GM23338 (cell line): ENCODE data around the gene ETNK1. TPM values are rescaled to one million over a fixed set of nuclear protein-coding genes. Genes with fewer than 3 reads are reported as not detected.

ENCODE experiments used
- ATAC-seq: fragments of 200-7000 bp; cut with Tn5 transposase; 3 replicates; pipeline ENCODE4 v1.9.1; 2020
- DNase-seq: peaks from one replicate; pipeline ENCODE4 v3.0.0-alpha.2; 2015; ENCODE audit warnings: low spot score
- H2AFZ ChIP-seq: fragments of 200-600 bp; sonication (generic); 2 replicates; pipeline ENCODE4 v1.8.0; 2016; ENCODE audit warnings: antibody characterized with exemption, mild to moderate bottlenecking, moderate library complexity
- H3F3A ChIP-seq: fragments of 200-600 bp; sonication (generic); replicated peaks from 2 replicates; pipeline ENCODE4 v1.8.0; 2017; ENCODE audit warnings: antibody characterized with exemption, mixed run types, low read depth
- H3K27ac ChIP-seq: fragments of 200-600 bp; sonication (generic); 2 replicates; pipeline ENCODE4 v1.6.1; 2016; ENCODE audit warnings: low read depth
- H3K27me3 ChIP-seq: fragments of 200-600 bp; sonication (generic); 2 replicates; pipeline ENCODE4 v1.8.0; 2016; ENCODE audit warnings: mild to moderate bottlenecking, mixed run types, moderate library complexity; ENCODE audit not compliant: insufficient read depth
- H3K36me3 ChIP-seq: fragments of 200-600 bp; sonication (generic); 2 replicates; pipeline ENCODE4 v1.8.0; 2016; ENCODE audit warnings: mild to moderate bottlenecking; ENCODE audit not compliant: insufficient read depth
- H3K4me1 ChIP-seq: fragments of 200-600 bp; sonication (generic); 2 replicates; pipeline ENCODE4 v1.8.0; 2016; ENCODE audit warnings: mild to moderate bottlenecking, moderate library complexity; ENCODE audit not compliant: insufficient read depth
- H3K4me2 ChIP-seq: fragments of 200-600 bp; sonication (generic); 2 replicates; pipeline ENCODE4 v1.7.1; 2017; ENCODE audit warnings: mixed run types
- H3K4me3 ChIP-seq: fragments of 200-600 bp; sonication (generic); 2 replicates; pipeline ENCODE4 v1.6.1; 2016; ENCODE audit warnings: mixed run types
- H3K79me2 ChIP-seq: fragments of 200-600 bp; sonication (generic); replicated peaks from 2 replicates; pipeline ENCODE4 v1.8.0; 2017; ENCODE audit warnings: mild to moderate bottlenecking; ENCODE audit not compliant: insufficient read depth
- H3K9me2 ChIP-seq: fragments of 200-600 bp; sonication (generic); 2 replicates; pipeline ENCODE4 v1.8.0; 2017; ENCODE audit not compliant: insufficient read depth
- H4K20me1 ChIP-seq: fragments of 200-600 bp; sonication (generic); replicated peaks from 2 replicates; pipeline ENCODE4 v1.8.0; 2017; ENCODE audit warnings: mild to moderate bottlenecking; ENCODE audit not compliant: insufficient read depth
- H3K27ac Mint-ChIP-seq: 2 replicates; pipeline ENCODE4 v1.8.0; 2020; ENCODE audit warnings: inconsistent platforms, mild to moderate bottlenecking, moderate library complexity, mixed read lengths
- H3K27me3 Mint-ChIP-seq: 3 replicates; pipeline ENCODE4 v1.8.0; 2022; ENCODE audit warnings: low read depth, mild to moderate bottlenecking, moderate library complexity, mixed read lengths, inconsistent platforms; ENCODE audit not compliant: insufficient read depth, poor library complexity
- H3K36me3 Mint-ChIP-seq: 3 replicates; pipeline ENCODE4 v1.8.0; 2021; ENCODE audit warnings: low read depth, mild to moderate bottlenecking, inconsistent platforms, moderate library complexity, mixed read lengths
- H3K4me1 Mint-ChIP-seq: 3 replicates; pipeline ENCODE4 v1.8.0; 2020; ENCODE audit warnings: mild to moderate bottlenecking, inconsistent platforms, mixed read lengths
- H3K4me3 Mint-ChIP-seq: 3 replicates; pipeline ENCODE4 v1.8.0; 2021; ENCODE audit warnings: moderate library complexity, mild to moderate bottlenecking, inconsistent platforms, mixed read lengths
- H3K9me3 Mint-ChIP-seq: 3 replicates; pipeline ENCODE4 v1.8.0; 2020; ENCODE audit warnings: moderate library complexity, mild to moderate bottlenecking, inconsistent platforms, mixed read lengths
- ETS1 ChIP-seq: IDR thresholded peaks from 2 replicates; pipeline ENCODE4 v1.6.1; 2016; ENCODE audit warnings: antibody characterized with exemption
- EZH2 ChIP-seq: fragments of 200-600 bp; sonication (generic); IDR thresholded peaks from one replicate; pipeline ENCODE4 v1.8.0; 2017; ENCODE audit warnings: antibody characterized with exemption, mild to moderate bottlenecking, low read depth; ENCODE audit not compliant: unreplicated experiment
- EZH2phosphoT487 ChIP-seq: fragments of 200-600 bp; sonication (generic); IDR thresholded peaks from one replicate; pipeline ENCODE4 v1.8.1; 2018; ENCODE audit warnings: antibody characterized with exemption; ENCODE audit not compliant: unreplicated experiment
- JUNB ChIP-seq: IDR thresholded peaks from one replicate; pipeline ENCODE4 v1.6.1; 2016; ENCODE audit warnings: antibody characterized with exemption; ENCODE audit not compliant: unreplicated experiment
- NANOG ChIP-seq: IDR thresholded peaks from 2 replicates; pipeline ENCODE4 v1.6.1; 2016; ENCODE audit warnings: antibody characterized with exemption, borderline replicate concordance
- POLR2AphosphoS5 ChIP-seq: IDR thresholded peaks from 2 replicates; pipeline ENCODE4 v1.6.1; 2016; ENCODE audit warnings: antibody characterized with exemption, low read depth
- STAT1 ChIP-seq: IDR thresholded peaks from one replicate; pipeline ENCODE4 v1.6.1; 2016; ENCODE audit warnings: antibody characterized with exemption; ENCODE audit not compliant: unreplicated experiment
- ZNF114 ChIP-seq: fragments of 250-450 bp; sonication (Bioruptor Pico); IDR thresholded peaks from 2 replicates; pipeline ENCODE4 v1.5.0; 2020; ENCODE audit warnings: mild to moderate bottlenecking, moderate library complexity
- ZNF331 ChIP-seq: fragments of 250-450 bp; sonication (Bioruptor Pico); IDR thresholded peaks from 2 replicates; pipeline ENCODE4 v1.5.0; 2020; ENCODE audit warnings: low read depth, mild to moderate bottlenecking, moderate library complexity
- polyA plus RNA-seq: library from polyadenylated mRNA; unstranded; fragments of >200 nt; fragmentation: Nextera tagmentation; extraction: Ambion mirVana; gene quantifications from 2 replicates; pipeline ENCODE4 v1.2.1, GENCODE V29; 2016
- total RNA-seq: library from RNA; depleted of rRNA; stranded (reverse); fragments of >200 nt; shearing (Covaris generic); gene quantifications from 2 replicates; pipeline ENCODE4 v1.2.3, GENCODE V29; 2014
- TF ChIP-seq, protein P1 (sequence below): fragments of 250-450 bp; sonication (Bioruptor Pico); IDR thresholded peaks from 2 replicates; pipeline ENCODE4 v1.5.0; 2020; ENCODE audit warnings: mild to moderate bottlenecking, moderate library complexity
- TF ChIP-seq, protein P2 (sequence below), 2 experiments: fragments of 200-600 bp in 1 of 2; sonication (generic) in 1 of 2; conservative IDR thresholded peaks; 2 replicates each; pipeline versions ENCODE4 v1.5.1 to v1.6.1; 2016 to 2017; ENCODE audit warnings: antibody characterized with exemption in 2 of 2, low read depth in 2 of 2, mild to moderate bottlenecking in 2 of 2, moderate library complexity in 1 of 2

Gene ETNK1
- total and polyA plus RNA-seq, 2 experiments from 2014 or later, result 41.9 to 101 TPM

DNA sequence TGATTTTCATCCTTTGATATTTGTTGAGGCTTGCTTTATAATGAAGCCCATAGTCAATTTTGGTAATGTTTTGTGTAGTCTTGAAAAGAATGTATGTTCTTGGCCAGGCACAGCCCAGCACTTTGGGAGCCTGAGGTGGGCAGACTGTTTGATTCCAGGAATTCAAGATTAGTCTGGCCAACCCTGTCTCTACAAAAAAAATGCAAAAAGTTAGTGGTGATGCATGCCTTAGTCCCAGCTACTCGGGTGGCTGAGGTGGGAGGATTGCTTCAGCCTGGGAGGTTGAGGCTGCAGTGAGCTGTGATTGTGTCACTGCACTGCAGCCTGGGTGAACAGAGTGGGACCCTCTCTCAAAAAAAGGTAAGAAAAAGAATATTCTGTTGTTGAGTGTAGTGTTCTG lies 10.8 kb downstream of the ETNK1 start (continued):
- TF ChIP-seq, protein P1, sequence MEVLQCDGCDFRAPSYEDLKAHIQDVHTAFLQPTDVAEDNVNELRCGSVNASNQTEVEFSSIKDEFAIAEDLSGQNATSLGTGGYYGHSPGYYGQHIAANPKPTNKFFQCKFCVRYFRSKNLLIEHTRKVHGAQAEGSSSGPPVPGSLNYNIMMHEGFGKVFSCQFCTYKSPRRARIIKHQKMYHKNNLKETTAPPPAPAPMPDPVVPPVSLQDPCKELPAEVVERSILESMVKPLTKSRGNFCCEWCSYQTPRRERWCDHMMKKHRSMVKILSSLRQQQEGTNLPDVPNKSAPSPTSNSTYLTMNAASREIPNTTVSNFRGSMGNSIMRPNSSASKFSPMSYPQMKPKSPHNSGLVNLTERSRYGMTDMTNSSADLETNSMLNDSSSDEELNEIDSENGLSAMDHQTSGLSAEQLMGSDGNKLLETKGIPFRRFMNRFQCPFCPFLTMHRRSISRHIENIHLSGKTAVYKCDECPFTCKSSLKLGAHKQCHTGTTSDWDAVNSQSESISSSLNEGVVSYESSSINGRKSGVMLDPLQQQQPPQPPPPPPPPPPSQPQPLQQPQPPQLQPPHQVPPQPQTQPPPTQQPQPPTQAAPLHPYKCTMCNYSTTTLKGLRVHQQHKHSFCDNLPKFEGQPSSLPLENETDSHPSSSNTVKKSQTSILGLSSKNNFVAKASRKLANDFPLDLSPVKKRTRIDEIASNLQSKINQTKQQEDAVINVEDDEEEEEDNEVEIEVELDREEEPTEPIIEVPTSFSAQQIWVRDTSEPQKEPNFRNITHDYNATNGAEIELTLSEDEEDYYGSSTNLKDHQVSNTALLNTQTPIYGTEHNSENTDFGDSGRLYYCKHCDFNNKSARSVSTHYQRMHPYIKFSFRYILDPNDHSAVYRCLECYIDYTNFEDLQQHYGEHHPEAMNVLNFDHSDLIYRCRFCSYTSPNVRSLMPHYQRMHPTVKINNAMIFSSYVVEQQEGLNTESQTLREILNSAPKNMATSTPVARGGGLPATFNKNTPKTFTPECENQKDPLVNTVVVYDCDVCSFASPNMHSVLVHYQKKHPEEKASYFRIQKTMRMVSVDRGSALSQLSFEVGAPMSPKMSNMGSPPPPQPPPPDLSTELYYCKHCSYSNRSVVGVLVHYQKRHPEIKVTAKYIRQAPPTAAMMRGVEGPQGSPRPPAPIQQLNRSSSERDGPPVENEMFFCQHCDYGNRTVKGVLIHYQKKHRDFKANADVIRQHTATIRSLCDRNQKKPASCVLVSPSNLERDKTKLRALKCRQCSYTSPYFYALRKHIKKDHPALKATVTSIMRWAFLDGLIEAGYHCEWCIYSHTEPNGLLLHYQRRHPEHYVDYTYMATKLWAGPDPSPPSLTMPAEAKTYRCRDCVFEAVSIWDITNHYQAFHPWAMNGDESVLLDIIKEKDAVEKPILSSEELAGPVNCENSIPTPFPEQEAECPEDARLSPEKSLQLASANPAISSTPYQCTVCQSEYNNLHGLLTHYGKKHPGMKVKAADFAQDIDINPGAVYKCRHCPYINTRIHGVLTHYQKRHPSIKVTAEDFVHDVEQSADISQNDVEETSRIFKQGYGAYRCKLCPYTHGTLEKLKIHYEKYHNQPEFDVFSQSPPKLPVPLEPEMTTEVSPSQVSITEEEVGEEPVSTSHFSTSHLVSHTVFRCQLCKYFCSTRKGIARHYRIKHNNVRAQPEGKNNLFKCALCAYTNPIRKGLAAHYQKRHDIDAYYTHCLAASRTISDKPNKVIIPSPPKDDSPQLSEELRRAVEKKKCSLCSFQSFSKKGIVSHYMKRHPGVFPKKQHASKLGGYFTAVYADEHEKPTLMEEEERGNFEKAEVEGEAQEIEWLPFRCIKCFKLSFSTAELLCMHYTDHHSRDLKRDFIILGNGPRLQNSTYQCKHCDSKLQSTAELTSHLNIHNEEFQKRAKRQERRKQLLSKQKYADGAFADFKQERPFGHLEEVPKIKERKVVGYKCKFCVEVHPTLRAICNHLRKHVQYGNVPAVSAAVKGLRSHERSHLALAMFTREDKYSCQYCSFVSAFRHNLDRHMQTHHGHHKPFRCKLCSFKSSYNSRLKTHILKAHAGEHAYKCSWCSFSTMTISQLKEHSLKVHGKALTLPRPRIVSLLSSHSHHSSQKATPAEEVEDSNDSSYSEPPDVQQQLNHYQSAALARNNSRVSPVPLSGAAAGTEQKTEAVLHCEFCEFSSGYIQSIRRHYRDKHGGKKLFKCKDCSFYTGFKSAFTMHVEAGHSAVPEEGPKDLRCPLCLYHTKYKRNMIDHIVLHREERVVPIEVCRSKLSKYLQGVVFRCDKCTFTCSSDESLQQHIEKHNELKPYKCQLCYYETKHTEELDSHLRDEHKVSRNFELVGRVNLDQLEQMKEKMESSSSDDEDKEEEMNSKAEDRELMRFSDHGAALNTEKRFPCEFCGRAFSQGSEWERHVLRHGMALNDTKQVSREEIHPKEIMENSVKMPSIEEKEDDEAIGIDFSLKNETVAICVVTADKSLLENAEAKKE (CRISPR knock-in tag), result no peak
- TF ChIP-seq POLR2AphosphoS5, result no peak
- no peak for TF ChIP-seq ETS1

DNA sequence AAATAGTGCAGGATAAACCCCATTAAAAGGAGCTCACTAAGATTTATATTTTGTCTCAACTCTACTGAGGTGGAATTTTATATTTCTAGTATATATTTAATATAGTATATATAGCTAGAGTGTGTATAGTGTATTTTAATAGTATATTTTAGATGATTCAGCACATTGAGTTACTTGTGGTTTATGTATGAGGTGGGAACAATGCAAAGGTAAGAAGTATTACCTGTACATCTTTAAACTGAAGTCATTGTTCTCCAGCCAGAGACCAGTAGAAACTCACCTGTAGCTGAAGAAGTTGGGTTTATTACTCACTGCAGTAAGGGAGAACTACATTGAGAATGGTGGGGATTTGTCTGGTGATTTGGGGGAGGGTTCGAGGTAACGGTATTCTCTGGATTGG lies 15.9 kb downstream of the ETNK1 start:
- H3K27ac Mint-ChIP-seq, result peak overlapping the region; percentile 9
- TF ChIP-seq EZH2phosphoT487, result no peak
- no peak for TF ChIP-seq ZNF331
- no peak for TF ChIP-seq JUNB
- no peak for TF ChIP-seq STAT1
- TF ChIP-seq, protein P2, sequence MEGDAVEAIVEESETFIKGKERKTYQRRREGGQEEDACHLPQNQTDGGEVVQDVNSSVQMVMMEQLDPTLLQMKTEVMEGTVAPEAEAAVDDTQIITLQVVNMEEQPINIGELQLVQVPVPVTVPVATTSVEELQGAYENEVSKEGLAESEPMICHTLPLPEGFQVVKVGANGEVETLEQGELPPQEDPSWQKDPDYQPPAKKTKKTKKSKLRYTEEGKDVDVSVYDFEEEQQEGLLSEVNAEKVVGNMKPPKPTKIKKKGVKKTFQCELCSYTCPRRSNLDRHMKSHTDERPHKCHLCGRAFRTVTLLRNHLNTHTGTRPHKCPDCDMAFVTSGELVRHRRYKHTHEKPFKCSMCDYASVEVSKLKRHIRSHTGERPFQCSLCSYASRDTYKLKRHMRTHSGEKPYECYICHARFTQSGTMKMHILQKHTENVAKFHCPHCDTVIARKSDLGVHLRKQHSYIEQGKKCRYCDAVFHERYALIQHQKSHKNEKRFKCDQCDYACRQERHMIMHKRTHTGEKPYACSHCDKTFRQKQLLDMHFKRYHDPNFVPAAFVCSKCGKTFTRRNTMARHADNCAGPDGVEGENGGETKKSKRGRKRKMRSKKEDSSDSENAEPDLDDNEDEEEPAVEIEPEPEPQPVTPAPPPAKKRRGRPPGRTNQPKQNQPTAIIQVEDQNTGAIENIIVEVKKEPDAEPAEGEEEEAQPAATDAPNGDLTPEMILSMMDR (conservative IDR thresholded peaks at IDR 0.05; ENCODE audit: low read depth in 2 of 2), result no peak
- TF ChIP-seq NANOG, result no peak
- no peak for TF ChIP-seq ZNF114 (CRISPR knock-in tag)
- no peak for TF ChIP-seq EZH2
- TF ChIP-seq POLR2AphosphoS5, result no peak

More for the DNA sequence above, 15.9 kb downstream of the ETNK1 start:
- H3K4me2 ChIP-seq, result no peak overlapping the region
- no peaks in the 10 kb centered on the region for H3F3A ChIP-seq
- H3K4me1 Mint-ChIP-seq, result peaks cover 23% of the 10 kb centered on the region
- H3K79me2 ChIP-seq, result peaks cover 87% of the 10 kb centered on the region
- H3K4me3 ChIP-seq, result no peak overlapping the region
- peaks cover 29% of the 10 kb centered on the region for H4K20me1 ChIP-seq
- H2AFZ ChIP-seq, result no peak overlapping the region
- no peaks in the 10 kb centered on the region for H3K27me3 Mint-ChIP-seq
- H3K9me3 Mint-ChIP-seq, result no peaks in the 10 kb centered on the region
- H3K4me3 Mint-ChIP-seq, result no peak overlapping the region
- H3K4me1 ChIP-seq, result peaks cover 20% of the 10 kb centered on the region
- DNase-seq (no peak), ATAC-seq (no peak)
- H3K9me2 ChIP-seq, result no peaks in the 10 kb centered on the region
- no peaks in the 10 kb centered on the region; the same call in 1 of the 3 replicates for H3K36me3 Mint-ChIP-seq
- no peaks in the 10 kb centered on the region for H3K27me3 ChIP-seq
- H3K27ac ChIP-seq, result no peak overlapping the region
- H3K36me3 ChIP-seq, result no peaks in the 10 kb centered on the region; the same call in 1 of the 2 replicates
